ENCODE measurements around the gene HOXC12.

- no peak for TF ChIP-seq POLR2A (IDR thresholded peaks at IDR 0.05; ENCODE audit: low read length)
- no peak for TF ChIP-seq GATA1 (IDR thresholded peaks at IDR 0.05; ENCODE audit: low read depth, low read length)
These were observed 27.2 kb downstream of the HOXC12 start for GRCh38 chr12:53981634-53982565.
